ENCODE results near the gene CACNA2D3.

CACNA2D3 gene

GRCh38 chr3:54905261-54905888 is 783.0 kb downstream of the CACNA2D3 start:
- no peak for FAIRE-seq

GRCh38 chr3:54905920-54906319 is 783.6 kb downstream of the CACNA2D3 start:
- no peak for FAIRE-seq

GRCh38 chr3:54906763-54907162 is 784.4 kb downstream of the CACNA2D3 start:
- no peak for FAIRE-seq

GRCh38 chr3:54909191-54909590 is 786.8 kb downstream of the CACNA2D3 start:
- no peak for FAIRE-seq

GRCh38 chr3:54914180-54914579 is 791.8 kb downstream of the CACNA2D3 start:
- FAIRE-seq, result no peak

GRCh38 chr3:54915181-54915580 is 792.8 kb downstream of the CACNA2D3 start:
- no peak for FAIRE-seq

GRCh38 chr3:54915976-54916375 is 793.6 kb downstream of the CACNA2D3 start:
- FAIRE-seq, result no peak

GRCh38 chr3:54916732-54917131 is 794.4 kb downstream of the CACNA2D3 start:
- no peak for FAIRE-seq

- FAIRE-seq, result no peak
Observed at GRCh38 chr3:54917174-54917573, 794.8 kb downstream of the CACNA2D3 start.

GRCh38 chr3:54917862-54918261 is 795.5 kb downstream of the CACNA2D3 start:
- FAIRE-seq, result no peak

- no peak for FAIRE-seq
Observed at GRCh38 chr3:54918516-54918915, 796.2 kb downstream of the CACNA2D3 start.

GRCh38 chr3:54928046-54928770 is 805.9 kb downstream of the CACNA2D3 start, which contains the start of gene LRTM1:
Gene LRTM1, minus strand, starts transcription at chr3:54928059. Its CDS starts 148 bp downstream, at chr3:54927911.
- FAIRE-seq, result no peak

- FAIRE-seq, result no peak
Observed at GRCh38 chr3:54931182-54931581, 808.8 kb downstream of the CACNA2D3 start.

GRCh38 chr3:54932606-54933005 is 810.3 kb downstream of the CACNA2D3 start:
- no peak for FAIRE-seq

GRCh38 chr3:54935869-54936268 is 813.5 kb downstream of the CACNA2D3 start:
- FAIRE-seq, result no peak

GRCh38 chr3:54936561-54936960 is 814.2 kb downstream of the CACNA2D3 start:
- no peak for FAIRE-seq

- no peak for FAIRE-seq
Observed at GRCh38 chr3:54939557-54940300, 817.4 kb downstream of the CACNA2D3 start.

- no peak for FAIRE-seq
Observed at GRCh38 chr3:54940971-54941370, 818.6 kb downstream of the CACNA2D3 start.

- FAIRE-seq, result no peak
Observed at GRCh38 chr3:54941690-54942362, 819.5 kb downstream of the CACNA2D3 start.

- no peak for FAIRE-seq
Observed at GRCh38 chr3:54949491-54950044, 827.2 kb downstream of the CACNA2D3 start.

- FAIRE-seq, result no peak
Observed at GRCh38 chr3:54950391-54951003, 828.1 kb downstream of the CACNA2D3 start.

- FAIRE-seq, result no peak
Observed at GRCh38 chr3:54951405-54951804, 829.1 kb downstream of the CACNA2D3 start.
